GM18511 (cell line): Measurements from ENCODE around the gene RABGAP1.

Source experiments
- ATAC-seq: cut with Tn5 transposase; IDR thresholded peaks from one replicate; pipeline ENCODE4 v1.9.1; 2021; ENCODE audit warnings: mild to moderate bottlenecking, moderate library complexity; ENCODE audit not compliant: unreplicated experiment

RABGAP1 gene

GRCh38 chr9:122944960-122945888, 4.4 kb downstream of the RABGAP1 start:
- no peak for ATAC-seq

GRCh38 chr9:122946461-122947005, 5.7 kb downstream of the RABGAP1 start:
- no peak for ATAC-seq

- no peak for ATAC-seq
Measured at GRCh38 chr9:122948313-122948712, 7.5 kb downstream of the RABGAP1 start.

- no peak for ATAC-seq
Measured at GRCh38 chr9:122949696-122950095, 8.9 kb downstream of the RABGAP1 start.

- no peak for ATAC-seq
Measured at GRCh38 chr9:122950263-122950662, 9.4 kb downstream of the RABGAP1 start.

GRCh38 chr9:122951056-122951455, 10.2 kb downstream of the RABGAP1 start:
- ATAC-seq, result no peak

GRCh38 chr9:122954253-122954691, 13.5 kb downstream of the RABGAP1 start:
- no peak for ATAC-seq

- no peak for ATAC-seq
Measured at GRCh38 chr9:122955961-122956360, 15.1 kb downstream of the RABGAP1 start.

- no peak for ATAC-seq
Measured at GRCh38 chr9:122961139-122961538, 20.3 kb downstream of the RABGAP1 start.

GRCh38 chr9:122975196-122975595, 34.4 kb downstream of the RABGAP1 start:
- no peak for ATAC-seq

- no peak for ATAC-seq
Measured at GRCh38 chr9:122978601-122979000, 37.8 kb downstream of the RABGAP1 start.

GRCh38 chr9:122986010-122986409, 45.2 kb downstream of the RABGAP1 start:
- ATAC-seq, result no peak

GRCh38 chr9:122988141-122988540, 47.3 kb downstream of the RABGAP1 start:
- ATAC-seq, result no peak

GRCh38 chr9:122988920-122989621, 48.3 kb downstream of the RABGAP1 start:
- peak; percentile 92 for ATAC-seq

GRCh38 chr9:122991370-122991830, 50.6 kb downstream of the RABGAP1 start:
- ATAC-seq, result no peak

GRCh38 chr9:122996586-122996985, 55.8 kb downstream of the RABGAP1 start:
- ATAC-seq, result no peak

GRCh38 chr9:122998448-122998847, 57.6 kb downstream of the RABGAP1 start:
- no peak for ATAC-seq

GRCh38 chr9:123000371-123001068, 59.7 kb downstream of the RABGAP1 start:
- ATAC-seq, result no peak

- ATAC-seq, result no peak
Measured at GRCh38 chr9:123002754-123003153, 61.9 kb downstream of the RABGAP1 start.

- ATAC-seq, result no peak
Measured at GRCh38 chr9:123003466-123003865, 62.6 kb downstream of the RABGAP1 start.

- no peak for ATAC-seq
Measured at GRCh38 chr9:123005964-123006363, 65.1 kb downstream of the RABGAP1 start.
